H9 (cell line): ENCODE measurements around the gene PDZD2. TPM values are rescaled to one million over a fixed set of nuclear protein-coding genes. Genes with fewer than 3 reads are reported as not detected.

Experiments
- DNase-seq: peaks from one replicate; pipeline ENCODE4 v3.0.0-alpha.2; 2017
- H2AFZ ChIP-seq: one replicate; pipeline ENCODE4 v1.6.1; 2013; ENCODE audit warnings: mild to moderate bottlenecking, low read length, control low read depth, moderate library complexity
- H2AK5ac ChIP-seq: 2 replicates; pipeline ENCODE4 v1.6.1; 2013; ENCODE audit warnings: low read length, control low read depth, mixed read lengths; ENCODE audit not compliant: insufficient read length
- H2BK120ac ChIP-seq: one replicate; pipeline ENCODE4 v1.6.1; 2013; ENCODE audit warnings: low read depth, mild to moderate bottlenecking, low read length, control low read depth, inconsistent platforms; ENCODE audit not compliant: poor library complexity, severe bottlenecking
- H2BK12ac ChIP-seq: 2 replicates; pipeline ENCODE4 v1.6.1; 2013; ENCODE audit warnings: low read length, control low read depth, mixed read lengths, low read depth; ENCODE audit not compliant: insufficient read length
- H2BK15ac ChIP-seq: 2 replicates; pipeline ENCODE4 v1.6.1; 2013; ENCODE audit warnings: low read depth, low read length, control low read depth
- H2BK20ac ChIP-seq: one replicate; pipeline ENCODE4 v1.6.1; 2013; ENCODE audit warnings: low read depth, mild to moderate bottlenecking, low read length, control low read depth, inconsistent platforms; ENCODE audit not compliant: poor library complexity, severe bottlenecking
- H2BK5ac ChIP-seq: 2 replicates; pipeline ENCODE4 v1.6.1; 2013; ENCODE audit warnings: low read length, control low read depth, mixed read lengths; ENCODE audit not compliant: insufficient read length
- H3K14ac ChIP-seq: 2 replicates; pipeline ENCODE4 v1.6.1; 2013; ENCODE audit warnings: low read length, control low read depth; ENCODE audit not compliant: insufficient read depth
- H3K18ac ChIP-seq: 2 replicates; pipeline ENCODE4 v1.6.1; 2013; ENCODE audit warnings: low read depth, mild to moderate bottlenecking, mixed read lengths, low read length, control low read depth; ENCODE audit not compliant: insufficient read length
- H3K23ac ChIP-seq: 2 replicates; pipeline ENCODE4 v1.6.1; 2013; ENCODE audit warnings: low read length, control low read depth, mixed read lengths, low read depth; ENCODE audit not compliant: insufficient read length
- H3K23me2 ChIP-seq: 2 replicates; pipeline ENCODE4 v1.6.1; 2013; ENCODE audit warnings: low read depth, mild to moderate bottlenecking, mixed read lengths, low read length, control low read depth; ENCODE audit not compliant: insufficient read length, poor library complexity, severe bottlenecking
- H3K27ac ChIP-seq: 2 replicates; pipeline ENCODE4 v1.5.1; 2013; ENCODE audit warnings: low read length, control low read depth, mixed read lengths, low read depth; ENCODE audit not compliant: insufficient read length
- H3K27me3 ChIP-seq: 2 replicates; pipeline ENCODE4 v1.6.1; 2013; ENCODE audit warnings: low read length, control low read depth, inconsistent platforms; ENCODE audit not compliant: insufficient read depth
- H3K4ac ChIP-seq: 2 replicates; pipeline ENCODE4 v1.6.1; 2013; ENCODE audit warnings: low read depth, mild to moderate bottlenecking, control low read depth, inconsistent platforms, low read length, moderate library complexity
- H3K4me1 ChIP-seq: 2 replicates; pipeline ENCODE4 v1.6.1; 2013; ENCODE audit warnings: low read length, control low read depth, inconsistent platforms; ENCODE audit not compliant: insufficient read depth
- H3K4me2 ChIP-seq: 2 replicates; pipeline ENCODE4 v1.6.1; 2013; ENCODE audit warnings: low read length, control low read depth, mixed read lengths; ENCODE audit not compliant: insufficient read length, insufficient read depth
- H3K56ac ChIP-seq: 2 replicates; pipeline ENCODE4 v1.6.1; 2013; ENCODE audit warnings: low read depth, mild to moderate bottlenecking, mixed read lengths, low read length, control low read depth; ENCODE audit not compliant: insufficient read length
- H3K79me1 ChIP-seq: 2 replicates; pipeline ENCODE4 v1.6.1; 2013; ENCODE audit warnings: low read depth, mild to moderate bottlenecking, moderate library complexity, low read length, control low read depth, inconsistent platforms; ENCODE audit not compliant: insufficient read depth, poor library complexity, severe bottlenecking
- H3K79me2 ChIP-seq: 2 replicates; pipeline ENCODE4 v1.6.1; 2013; ENCODE audit warnings: low read length, control low read depth, inconsistent platforms; ENCODE audit not compliant: insufficient read depth
- H3K9ac ChIP-seq: 2 replicates; pipeline ENCODE4 v1.6.1; 2013; ENCODE audit warnings: low read length, control low read depth, mixed read lengths; ENCODE audit not compliant: insufficient read length; ENCODE audit errors: extremely low read depth
- H3K9me3 ChIP-seq: one replicate; pipeline ENCODE4 v1.6.1; 2013; ENCODE audit warnings: low read depth, low read length, inconsistent platforms; ENCODE audit not compliant: control insufficient read depth
- H3T11ph ChIP-seq: one replicate; pipeline ENCODE4 v1.6.1; 2013; ENCODE audit warnings: mild to moderate bottlenecking, low read length, control low read depth, inconsistent platforms
- H4K20me1 ChIP-seq: one replicate; pipeline ENCODE4 v1.6.1; 2013; ENCODE audit not compliant: control insufficient read depth, insufficient read length, insufficient read depth
- H4K5ac ChIP-seq: 2 replicates; pipeline ENCODE4 v1.6.1; 2013; ENCODE audit warnings: low read depth, mild to moderate bottlenecking, mixed read lengths, low read length, control low read depth; ENCODE audit not compliant: insufficient read length
- H4K8ac ChIP-seq: replicated peaks from 2 replicates; pipeline ENCODE4 v1.6.1; 2013; ENCODE audit warnings: low read length, control low read depth, mixed read lengths, low read depth; ENCODE audit not compliant: insufficient read length
- H4K91ac ChIP-seq: 2 replicates; pipeline ENCODE4 v1.6.1; 2013; ENCODE audit warnings: low read depth, mild to moderate bottlenecking, moderate library complexity, mixed read lengths, low read length, control low read depth; ENCODE audit not compliant: insufficient read length
- H3K27ac Mint-ChIP-seq, 3 experiments: 2 replicates in 2 of 3; 3 replicates in 1 of 3; pipeline ENCODE4 v1.8.0; 2020 to 2021; ENCODE audit warnings: mixed read lengths in 3 of 3, mild to moderate bottlenecking in 1 of 3, moderate library complexity in 1 of 3
- H3K27me3 Mint-ChIP-seq: 2 replicates; pipeline ENCODE4 v1.8.0; 2021; ENCODE audit warnings: low read depth, mild to moderate bottlenecking, moderate library complexity, mixed read lengths
- H3K36me3 Mint-ChIP-seq, 3 experiments: 2 replicates in 2 of 3; 3 replicates in 1 of 3; pipeline ENCODE4 v1.8.0; 2020 to 2021; ENCODE audit warnings: low read depth in 3 of 3, mixed read lengths in 3 of 3; ENCODE audit not compliant: insufficient read depth in 1 of 3
- H3K4me1 Mint-ChIP-seq, 2 experiments: 2 replicates each; pipeline ENCODE4 v1.8.0; 2020; ENCODE audit warnings: mixed read lengths in 2 of 2
- H3K4me3 Mint-ChIP-seq, 2 experiments: 2 replicates in 1 of 2; 3 replicates in 1 of 2; pipeline ENCODE4 v1.8.0; 2020 to 2021; ENCODE audit warnings: mild to moderate bottlenecking in 2 of 2, mixed read lengths in 2 of 2, moderate library complexity in 1 of 2
- H3K9me3 Mint-ChIP-seq, 2 experiments: 2 replicates in 1 of 2; 3 replicates in 1 of 2; pipeline ENCODE4 v1.8.0; 2020; ENCODE audit warnings: mild to moderate bottlenecking in 2 of 2, mixed read lengths in 2 of 2, moderate library complexity in 1 of 2
- CTCF ChIP-seq: fragments of 200-600 bp; sonication (generic); conservative IDR thresholded peaks from 3 replicates; pipeline ENCODE4 v1.8.0; 2021; ENCODE audit warnings: antibody characterized with exemption, mild to moderate bottlenecking
- WGBS: extraction: QIAGEN DNeasy Blood & Tissue Kit; methylation state at CpG from one replicate; pipeline ENCODE4 v1.1.7; 2013; ENCODE audit warnings: missing lambda C conversion rate, low lambda C conversion rate, mixed read lengths; ENCODE audit not compliant: insufficient read length; ENCODE audit errors: extremely low coverage; 5-methylcytosine and 5-hydroxymethylcytosine counted together
- total RNA-seq: library from RNA; stranded (reverse); gene quantifications from 2 replicates; pipeline ENCODE4 v1.2.1, GENCODE V29; 2021

PDZD2 gene
- total RNA-seq, 1 experiment from 2014 or later = 9.9 TPM

GRCh38 chr5:32099486-32100035, 460.6 kb downstream of the PDZD2 start:
- no peak overlapping the region for H4K8ac ChIP-seq
- H2BK20ac ChIP-seq = no peak overlapping the region
- no peaks in the 10 kb centered on the region for H3K27me3 ChIP-seq
- no peaks in the 10 kb centered on the region for H3K4me1 ChIP-seq
- no peak overlapping the region for H3K27ac ChIP-seq
- H3K14ac ChIP-seq = no peak overlapping the region
- DNase-seq = no peak
- H3K79me2 ChIP-seq = no peaks in the 10 kb centered on the region
- H3K4me1 Mint-ChIP-seq = 0 out of 4 replicates have a peak, but pooled peaks cover 0 to 2% of the 10 kb centered on the region in 2 experiments
- H3K9me3 ChIP-seq = no peaks in the 10 kb centered on the region
- no peak overlapping the region for H3K4ac ChIP-seq
- no peak overlapping the region for H2BK15ac ChIP-seq
- H2BK5ac ChIP-seq = no peak overlapping the region
- H3K79me1 ChIP-seq = no peaks in the 10 kb centered on the region
- no peaks in the 10 kb centered on the region for H3K23me2 ChIP-seq
- no peak overlapping the region for H3K4me2 ChIP-seq
- H3K4me3 Mint-ChIP-seq = no peak overlapping the region
- no peak overlapping the region for H2AK5ac ChIP-seq
- H2BK12ac ChIP-seq = no peak overlapping the region
- no peak overlapping the region for H2BK120ac ChIP-seq
- no peak overlapping the region for H3K18ac ChIP-seq
- H3K9ac ChIP-seq = no peak overlapping the region
- no CpG with 5 or more reads among the region's 9 CpGs for WGBS
- no peaks in the 10 kb centered on the region for H4K20me1 ChIP-seq
- H3K36me3 Mint-ChIP-seq = peaks cover 5 to 82% (median 33%) of the 10 kb centered on the region in 3 experiments; a peak in 6 of 7 replicates
- H4K5ac ChIP-seq = no peak overlapping the region
- H3K56ac ChIP-seq = no peak overlapping the region
- peak overlapping the region in 2 of 3 experiments; percentile 48 to 63; a peak in 2 of 7 replicates for H3K27ac Mint-ChIP-seq
- H4K91ac ChIP-seq = no peak overlapping the region
- no peak overlapping the region for H3T11ph ChIP-seq
- H2AFZ ChIP-seq = no peak overlapping the region
- H3K23ac ChIP-seq = no peak overlapping the region
- H3K9me3 Mint-ChIP-seq = no peaks in the 10 kb centered on the region
- TF ChIP-seq CTCF = no peak
- no peaks in the 10 kb centered on the region for H3K27me3 Mint-ChIP-seq
